Liver (tissue), 3 donors: ENCODE data around the gene PLCB1.

Experiments
- ATF3 ChIP-seq: IDR thresholded peaks from 2 replicates; pipeline ENCODE4 v1.6.1; 2016; ENCODE audit warnings: antibody characterized with exemption
- JUND ChIP-seq, 2 donors: IDR thresholded peaks; 2 replicates each; pipeline ENCODE4 v1.6.1; 2016; ENCODE audit warnings: antibody characterized with exemption in 2 of 2
- MAX ChIP-seq: IDR thresholded peaks from 2 replicates; pipeline ENCODE4 v1.6.1; 2016; ENCODE audit warnings: antibody characterized with exemption
- TAF1 ChIP-seq: conservative IDR thresholded peaks from 2 replicates; pipeline ENCODE4 v1.6.1; 2016; ENCODE audit warnings: antibody characterized with exemption, mild to moderate bottlenecking
- YY1 ChIP-seq: IDR thresholded peaks from 2 replicates; pipeline ENCODE4 v1.6.1; 2016; ENCODE audit warnings: antibody characterized with exemption, mild to moderate bottlenecking
- TF ChIP-seq, protein P1 (sequence below): fragments of 150-350 bp; IDR thresholded peaks from 2 replicates; pipeline ENCODE4 v1.5.1; 2017; ENCODE audit warnings: improper control_type of control experiment, low read depth, low read length; ENCODE audit not compliant: missing input control
- donor health status: healthy.
- donor health status: healthy.

- TF ChIP-seq JUND (IDR thresholded peaks at IDR 0.05) (no peak), YY1 (no peak), TAF1 (no peak), MAX (no peak), ATF3 (no peak)
- TF ChIP-seq, protein P1, sequence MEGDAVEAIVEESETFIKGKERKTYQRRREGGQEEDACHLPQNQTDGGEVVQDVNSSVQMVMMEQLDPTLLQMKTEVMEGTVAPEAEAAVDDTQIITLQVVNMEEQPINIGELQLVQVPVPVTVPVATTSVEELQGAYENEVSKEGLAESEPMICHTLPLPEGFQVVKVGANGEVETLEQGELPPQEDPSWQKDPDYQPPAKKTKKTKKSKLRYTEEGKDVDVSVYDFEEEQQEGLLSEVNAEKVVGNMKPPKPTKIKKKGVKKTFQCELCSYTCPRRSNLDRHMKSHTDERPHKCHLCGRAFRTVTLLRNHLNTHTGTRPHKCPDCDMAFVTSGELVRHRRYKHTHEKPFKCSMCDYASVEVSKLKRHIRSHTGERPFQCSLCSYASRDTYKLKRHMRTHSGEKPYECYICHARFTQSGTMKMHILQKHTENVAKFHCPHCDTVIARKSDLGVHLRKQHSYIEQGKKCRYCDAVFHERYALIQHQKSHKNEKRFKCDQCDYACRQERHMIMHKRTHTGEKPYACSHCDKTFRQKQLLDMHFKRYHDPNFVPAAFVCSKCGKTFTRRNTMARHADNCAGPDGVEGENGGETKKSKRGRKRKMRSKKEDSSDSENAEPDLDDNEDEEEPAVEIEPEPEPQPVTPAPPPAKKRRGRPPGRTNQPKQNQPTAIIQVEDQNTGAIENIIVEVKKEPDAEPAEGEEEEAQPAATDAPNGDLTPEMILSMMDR = no peak
Observed at GRCh38 chr20:8647961-8648441, 515.9 kb downstream of the PLCB1 start.
